Neural cell (in vitro differentiated cells): ENCODE measurements around the gene KIRREL3. TPM values are rescaled to one million over a fixed set of nuclear protein-coding genes. Genes with fewer than 3 reads are reported as not detected.

Experiments
- H2AFZ ChIP-seq: fragments of 200-600, 300-800 bp; sonication (generic), shearing (Covaris generic); 2 replicates; pipeline ENCODE4 v1.6.0; 2014; ENCODE audit warnings: low read depth, mild to moderate bottlenecking, antibody characterized with exemption, low read length, moderate library complexity
- H3F3A ChIP-seq: fragments of 200-600 bp; shearing (Covaris generic); 2 replicates; pipeline ENCODE4 v1.6.1; 2016; ENCODE audit warnings: mild to moderate bottlenecking, moderate library complexity, mixed read lengths, antibody characterized with exemption, low read length; ENCODE audit not compliant: insufficient read depth, poor library complexity, severe bottlenecking
- H3K27ac ChIP-seq: fragments of 200-600, 300-800 bp; sonication (generic), shearing (Covaris generic); 2 replicates; pipeline ENCODE4 v1.5.1; 2014; ENCODE audit warnings: mild to moderate bottlenecking, low read length, moderate library complexity
- H3K27me3 ChIP-seq: fragments of 300-800, 200-600 bp; sonication (generic), shearing (Covaris generic); 2 replicates; pipeline ENCODE4 v1.6.0; 2014; ENCODE audit warnings: mild to moderate bottlenecking, low read depth, low read length, moderate library complexity; ENCODE audit not compliant: insufficient read depth
- H3K36me3 ChIP-seq: fragments of 300-800, 200-600 bp; sonication (generic), shearing (Covaris generic); 2 replicates; pipeline ENCODE4 v1.5.1; 2014; ENCODE audit warnings: mild to moderate bottlenecking, antibody characterized with exemption, low read length, moderate library complexity; ENCODE audit not compliant: insufficient read depth
- H3K4me2 ChIP-seq: fragments of 300-800, 200-600 bp; sonication (generic), shearing (Covaris generic); 2 replicates; pipeline ENCODE4 v1.6.0; 2014; ENCODE audit warnings: mild to moderate bottlenecking, low read length
- H3K4me3 ChIP-seq: fragments of 300-800, 200-600 bp; sonication (generic), shearing (Covaris generic); 2 replicates; pipeline ENCODE4 v1.5.1; 2014; ENCODE audit warnings: mild to moderate bottlenecking, low read length, moderate library complexity
- H3K79me2 ChIP-seq: fragments of 200-600 bp; shearing (Covaris generic); replicated peaks from 2 replicates; pipeline ENCODE4 v1.6.0; 2014; ENCODE audit warnings: mild to moderate bottlenecking, low read length, moderate library complexity; ENCODE audit not compliant: insufficient read depth
- H3K9ac ChIP-seq: fragments of 300-800, 200-600 bp; sonication (generic), shearing (Covaris generic); 2 replicates; pipeline ENCODE4 v1.6.1; 2016; ENCODE audit warnings: mild to moderate bottlenecking, low read length, mixed read lengths
- H3K9me2 ChIP-seq: fragments of 200-600 bp; shearing (Covaris generic); 2 replicates; pipeline ENCODE4 v1.6.1; 2016; ENCODE audit warnings: mild to moderate bottlenecking, low read length, mixed read lengths; ENCODE audit not compliant: insufficient read depth
- H3K9me3 ChIP-seq: fragments of 200-600, 300-800 bp; sonication (generic), shearing (Covaris generic); 2 replicates; pipeline ENCODE4 v1.6.1; 2016; ENCODE audit warnings: mild to moderate bottlenecking, mixed run types, low read length, moderate library complexity, mixed read lengths
- H4K20me1 ChIP-seq: fragments of 200-600 bp; shearing (Covaris generic); 2 replicates; pipeline ENCODE4 v1.6.1; 2016; ENCODE audit warnings: mild to moderate bottlenecking, mixed run types; ENCODE audit not compliant: insufficient read depth
- CTCF ChIP-seq: fragments of 450-650 bp; IDR thresholded peaks from 2 replicates; pipeline ENCODE4 v1.5.1; 2014; ENCODE audit warnings: antibody characterized with exemption, mild to moderate bottlenecking, moderate library complexity; ENCODE audit not compliant: poor library complexity, severe bottlenecking
- EP300 ChIP-seq: fragments of 450-650 bp; conservative IDR thresholded peaks from 2 replicates; pipeline ENCODE4 v1.6.1; 2014; ENCODE audit warnings: antibody characterized with exemption, mild to moderate bottlenecking, moderate library complexity; ENCODE audit not compliant: poor library complexity, severe bottlenecking
- EZH2 ChIP-seq: fragments of 200-600, 300-800 bp; shearing (Covaris generic), sonication (generic); IDR thresholded peaks from 2 replicates; pipeline ENCODE4 v1.6.1; 2014; ENCODE audit warnings: antibody characterized with exemption, low read length, borderline replicate concordance, mild to moderate bottlenecking; ENCODE audit not compliant: insufficient read depth, poor library complexity, severe bottlenecking
- MXI1 ChIP-seq: fragments of 450-650 bp; conservative IDR thresholded peaks from 2 replicates; pipeline ENCODE4 v1.6.1; 2014; ENCODE audit warnings: antibody characterized with exemption, mild to moderate bottlenecking; ENCODE audit not compliant: poor library complexity, severe bottlenecking
- POLR2AphosphoS5 ChIP-seq: IDR thresholded peaks from 2 replicates; pipeline ENCODE4 v1.6.1; 2012
- RAD21 ChIP-seq: fragments of 450-650 bp; conservative IDR thresholded peaks from 2 replicates; pipeline ENCODE4 v1.6.1; 2014; ENCODE audit warnings: antibody characterized with exemption, mild to moderate bottlenecking, moderate library complexity
- REST ChIP-seq: IDR thresholded peaks from 2 replicates; pipeline ENCODE4 v1.6.1; 2012; ENCODE audit warnings: borderline replicate concordance
- SMC3 ChIP-seq: fragments of 450-650 bp; conservative IDR thresholded peaks from 2 replicates; pipeline ENCODE4 v1.6.1; 2014; ENCODE audit warnings: antibody characterized with exemption, mild to moderate bottlenecking, moderate library complexity; ENCODE audit not compliant: poor library complexity
- TAF1 ChIP-seq: IDR thresholded peaks from 2 replicates; pipeline ENCODE4 v1.6.1; 2012; ENCODE audit warnings: low read depth
- polyA plus RNA-seq: library from polyadenylated mRNA; depleted of rRNA; stranded (reverse); fragments of >200 nt; gene quantifications from 2 replicates; pipeline ENCODE4 v1.2.3, GENCODE V29; 2014

The KIRREL3 gene
- polyA plus RNA-seq, 1 donor from 2014 or later, result 23.8 TPM

GRCh38 chr11:126736682-126737572 is 263.6 kb downstream of the KIRREL3 start:
- Histone ChIP-seq H3K9me2 (no peaks in the 10 kb centered on the region), H3K79me2 (no peaks in the 10 kb centered on the region), H2AFZ (no peak overlapping the region), H3K9me3 (no peaks in the 10 kb centered on the region), H3F3A (no peaks in the 10 kb centered on the region), H3K4me2 (no peak overlapping the region), H3K36me3 (no peaks in the 10 kb centered on the region), H4K20me1 (no peaks in the 10 kb centered on the region), H3K9ac (no peak overlapping the region), H3K27me3 (no peaks in the 10 kb centered on the region), H3K4me3 (no peak overlapping the region), H3K27ac (no peak overlapping the region)
- TF ChIP-seq EP300, result no peak
- TF ChIP-seq EZH2, result no peak
- TF ChIP-seq RAD21, result no peak
- no peak for TF ChIP-seq MXI1
- TF ChIP-seq POLR2AphosphoS5, result no peak
- TF ChIP-seq TAF1, result no peak
- no peak for TF ChIP-seq CTCF
- no peak for TF ChIP-seq REST

GRCh38 chr11:126734752-126735151 is 265.8 kb downstream of the KIRREL3 start:
- no peak for TF ChIP-seq EP300
- no peaks in the 10 kb centered on the region for H3K9me3 ChIP-seq
- no peak overlapping the region for H3K9ac ChIP-seq
- H3K36me3 ChIP-seq, result no peaks in the 10 kb centered on the region
- H3F3A ChIP-seq, result no peaks in the 10 kb centered on the region
- no peaks in the 10 kb centered on the region for H3K27me3 ChIP-seq
- H3K9me2 ChIP-seq, result no peaks in the 10 kb centered on the region
- no peak overlapping the region for H3K4me3 ChIP-seq
- no peak overlapping the region for H3K27ac ChIP-seq
- no peaks in the 10 kb centered on the region for H3K79me2 ChIP-seq
- H3K4me2 ChIP-seq, result no peak overlapping the region
- H2AFZ ChIP-seq, result no peak overlapping the region
- H4K20me1 ChIP-seq, result no peaks in the 10 kb centered on the region

GRCh38 chr11:126733685-126734084 is 266.9 kb downstream of the KIRREL3 start:
- no peak for TF ChIP-seq POLR2AphosphoS5
- TF ChIP-seq SMC3, result no peak
- TF ChIP-seq EP300, result no peak
- TF ChIP-seq REST, result no peak
- no peak for TF ChIP-seq TAF1
- TF ChIP-seq MXI1, result no peak
- no peak for TF ChIP-seq RAD21
- no peak for TF ChIP-seq EZH2
- TF ChIP-seq CTCF, result no peak
- Histone ChIP-seq H2AFZ (no peak overlapping the region), H3K36me3 (no peaks in the 10 kb centered on the region), H3K4me3 (no peak overlapping the region), H3K9ac (no peak overlapping the region), H3K4me2 (no peak overlapping the region), H3K9me3 (no peaks in the 10 kb centered on the region), H3F3A (no peaks in the 10 kb centered on the region), H3K9me2 (no peaks in the 10 kb centered on the region), H3K27me3 (no peaks in the 10 kb centered on the region), H4K20me1 (no peaks in the 10 kb centered on the region), H3K79me2 (no peaks in the 10 kb centered on the region), H3K27ac (no peak overlapping the region)
